ENCODE data around the gene RDH5.
"Not testable (repeated sequence)": the region's sequence is repeated elsewhere in the genome, so short reads cannot be mapped to it uniquely, and the experiment has no call there.

The RDH5 gene

DNA sequence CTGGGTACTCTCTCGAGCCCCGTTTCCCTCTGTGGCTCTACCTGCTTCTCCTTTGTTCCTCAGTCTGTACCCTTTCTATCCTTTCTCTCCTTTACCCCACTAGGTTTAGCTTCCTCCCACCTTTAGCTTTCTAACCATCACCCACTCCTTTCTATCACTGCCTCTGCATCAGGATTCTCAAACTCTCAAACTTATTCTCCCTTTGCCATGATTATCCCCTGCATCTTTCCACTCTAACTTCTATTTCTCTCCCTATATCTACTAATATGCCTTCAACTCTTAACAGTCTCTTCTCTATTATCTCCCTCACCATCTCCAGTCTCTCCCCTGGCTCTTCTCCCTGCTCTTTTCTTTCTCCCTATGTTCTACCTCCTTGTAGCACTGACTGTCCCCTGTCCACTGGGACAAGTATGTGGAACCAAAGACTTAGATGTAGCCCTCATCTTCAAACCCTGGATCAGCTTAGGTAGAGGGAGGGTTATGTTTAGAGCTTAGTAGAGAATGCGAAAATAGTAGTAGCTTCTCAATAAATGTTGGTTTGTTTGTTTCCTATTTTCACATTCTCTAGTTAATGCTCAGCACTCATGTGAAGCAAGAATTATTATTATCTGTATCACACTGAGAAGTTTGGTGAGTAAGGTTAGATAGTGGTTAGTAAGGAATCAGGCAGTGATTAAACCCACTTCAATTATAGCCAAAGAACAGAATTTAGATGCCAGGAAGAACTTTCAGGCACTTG is 26.1 kb downstream of the RDH5 start:
- DNase-seq, result no peak

DNA sequence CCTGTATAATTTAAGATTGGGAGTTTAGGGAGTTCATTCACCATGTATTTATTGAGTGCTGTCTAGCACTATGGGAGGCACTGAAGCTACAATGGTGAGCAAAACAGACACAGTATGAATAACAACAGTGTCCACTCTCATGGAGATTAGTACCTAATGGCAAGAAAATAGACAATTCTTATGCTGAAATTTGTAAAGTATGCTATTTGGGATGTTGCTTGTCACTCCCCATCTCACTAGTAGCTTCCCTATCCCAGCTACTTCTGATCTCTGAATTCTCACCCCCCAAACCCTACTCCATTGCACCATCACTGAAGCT is 26.7 kb downstream of the RDH5 start:
- DNase-seq, result no peak

DNA sequence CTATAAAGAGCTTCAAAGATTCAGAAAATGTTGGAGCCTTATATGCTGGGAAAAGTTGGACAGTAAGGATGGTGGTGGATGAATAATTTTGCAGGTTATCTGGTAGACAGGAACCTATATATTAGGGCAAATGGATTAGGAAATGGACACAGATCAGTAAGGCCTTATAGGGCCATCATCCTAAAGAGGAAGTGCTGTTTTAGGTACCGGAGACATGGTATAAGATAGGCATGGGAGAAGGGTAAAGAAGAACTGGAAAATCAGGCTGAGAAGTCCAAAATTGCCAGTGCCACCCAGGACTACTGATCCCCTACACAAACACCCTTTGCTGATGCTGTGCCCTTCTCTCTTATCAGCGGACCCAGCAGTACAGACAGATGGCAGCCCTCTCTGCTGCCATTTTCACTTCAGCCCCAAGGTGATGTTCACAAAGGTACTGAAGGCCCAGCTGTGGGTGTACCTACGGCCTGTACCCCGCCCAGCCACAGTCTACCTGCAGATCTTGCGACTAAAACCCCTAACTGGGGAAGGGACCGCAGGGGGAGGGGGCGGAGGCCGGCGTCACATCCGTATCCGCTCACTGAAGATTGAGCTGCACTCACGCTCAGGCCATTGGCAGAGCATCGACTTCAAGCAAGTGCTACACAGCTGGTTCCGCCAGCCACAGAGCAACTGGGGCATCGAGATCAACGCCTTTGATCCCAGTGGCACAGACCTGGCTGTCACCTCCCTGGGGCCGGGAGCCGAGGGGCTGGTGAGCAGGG is 28.2 kb downstream of the RDH5 start:
- DNase-seq, result no peak

DNA sequence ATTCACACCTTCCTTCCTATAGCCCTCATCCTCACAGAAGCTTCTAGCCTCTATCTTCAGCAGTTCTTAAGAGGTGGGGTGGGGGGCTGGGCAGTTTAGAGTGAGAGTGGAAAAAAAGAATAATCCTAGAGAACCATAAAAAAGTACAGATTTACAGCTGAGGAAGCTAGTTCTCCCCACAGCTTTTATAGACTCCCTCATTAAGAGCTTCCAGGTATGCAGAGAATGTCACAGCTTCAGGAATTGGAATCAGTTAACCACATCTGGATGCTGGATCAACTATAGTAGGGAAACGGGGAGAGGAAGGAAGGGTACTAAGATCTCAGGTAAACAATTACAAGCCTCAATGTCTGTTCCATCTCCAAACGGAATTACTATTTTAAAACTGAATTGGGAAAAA is 35.1 kb downstream of the RDH5 start:
- no peak for DNase-seq

DNA sequence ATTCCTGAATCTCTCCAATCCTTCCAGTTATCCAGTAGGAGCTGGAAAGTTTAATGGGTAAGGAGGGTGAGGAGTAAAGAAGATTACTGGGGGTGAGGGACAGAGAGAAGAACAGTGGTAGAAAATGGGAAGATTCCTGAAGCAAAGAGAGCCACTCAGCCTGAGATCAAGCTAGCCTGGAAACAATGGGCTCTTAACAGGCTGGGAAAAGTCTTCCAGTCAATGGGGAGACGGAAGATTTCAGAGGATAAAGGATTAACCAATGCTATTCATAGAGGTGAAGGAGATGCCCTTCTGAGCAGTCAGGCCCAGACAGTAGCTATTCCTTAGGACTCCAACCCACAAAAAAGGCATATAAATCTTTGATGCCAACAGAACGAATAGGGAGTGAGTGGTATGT is 37.5 kb downstream of the RDH5 start:
- no peak for DNase-seq

DNA sequence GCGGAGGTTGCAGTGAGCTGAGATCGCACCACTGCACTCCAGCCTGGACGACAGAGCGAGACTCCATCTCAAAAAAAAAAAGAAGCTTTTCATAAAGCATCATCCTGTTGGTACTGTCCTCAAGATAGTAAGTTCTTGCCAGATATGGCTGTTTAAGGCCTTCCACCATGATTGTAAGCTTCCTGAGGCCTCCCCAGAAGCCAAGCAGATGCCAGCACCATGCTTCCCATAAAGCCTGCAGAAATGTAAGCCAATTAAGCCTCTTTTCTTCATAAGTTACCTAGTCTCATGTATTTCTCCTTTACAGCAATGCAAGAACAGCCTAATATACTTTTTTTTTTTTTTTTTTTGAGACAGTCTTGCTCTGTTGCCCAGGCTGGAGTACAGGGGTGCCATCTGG is 38.4 kb downstream of the RDH5 start:
- DNase-seq, result not testable (repeated sequence)

DNA sequence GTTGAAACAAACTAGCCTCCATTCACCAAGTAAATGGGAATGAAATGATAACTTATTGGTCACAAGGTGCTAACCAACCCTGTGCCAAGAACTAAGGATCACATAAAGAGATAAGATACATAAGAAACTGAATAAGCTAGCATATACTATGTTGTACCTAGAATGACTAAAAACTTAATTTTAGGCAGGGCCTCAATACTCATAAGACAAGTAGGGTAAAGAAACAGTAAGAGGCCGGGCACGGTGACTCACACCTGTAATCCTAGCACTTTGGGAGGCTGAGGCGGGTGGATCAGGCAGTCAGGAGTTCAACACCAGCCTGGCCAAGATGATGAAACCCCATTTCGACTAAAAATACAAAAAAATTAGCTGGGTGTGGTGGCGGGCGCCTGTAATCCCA is 40.5 kb downstream of the RDH5 start:
- no peak for DNase-seq

DNA sequence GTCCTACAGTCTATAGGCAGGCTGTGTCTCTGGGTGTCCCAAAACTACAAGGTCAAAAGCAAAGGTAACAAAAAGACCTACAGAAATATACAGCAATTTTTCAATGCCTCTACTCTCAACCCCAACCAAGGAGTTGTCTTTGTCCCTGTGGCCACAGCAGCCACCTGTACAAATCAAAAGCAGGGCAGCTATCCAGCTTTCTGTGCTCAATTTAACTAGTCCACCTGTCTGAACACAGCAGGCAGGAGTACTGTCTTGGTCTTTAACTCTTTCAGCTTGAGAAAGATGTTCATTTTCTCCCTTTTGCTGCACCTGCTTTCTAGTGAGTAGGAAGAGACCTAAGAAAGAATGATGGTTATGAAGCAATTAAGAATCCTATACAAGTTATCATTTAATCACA is 42.5 kb downstream of the RDH5 start:
- no peak for DNase-seq

DNA sequence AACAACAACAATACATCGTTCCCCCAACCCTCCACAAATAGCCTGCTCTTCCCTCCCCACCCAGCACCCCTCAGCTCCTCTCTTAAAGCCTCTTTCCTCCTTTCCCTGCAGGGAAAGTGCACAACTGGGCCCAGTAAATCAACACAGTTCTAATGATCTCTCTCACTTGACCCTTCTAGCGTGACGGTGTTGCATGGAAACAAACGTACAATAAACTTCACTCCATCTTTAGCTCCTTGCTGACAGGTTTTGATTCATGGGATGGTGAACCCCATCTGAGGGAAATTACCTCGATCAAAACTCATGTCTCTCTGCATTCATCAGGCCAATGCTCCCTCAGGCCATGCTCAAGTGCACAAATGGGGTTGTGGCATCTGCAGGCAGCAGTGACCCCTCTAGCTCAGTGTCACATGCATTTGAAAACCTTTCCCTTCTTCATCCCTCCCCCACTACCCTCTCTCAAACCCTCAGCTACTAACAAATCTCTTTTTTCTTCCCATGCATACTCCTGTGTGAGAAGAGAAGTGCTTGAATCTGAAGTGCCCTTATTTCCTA is 45.6 kb downstream of the RDH5 start:
- DNase-seq, result no peak

DNA sequence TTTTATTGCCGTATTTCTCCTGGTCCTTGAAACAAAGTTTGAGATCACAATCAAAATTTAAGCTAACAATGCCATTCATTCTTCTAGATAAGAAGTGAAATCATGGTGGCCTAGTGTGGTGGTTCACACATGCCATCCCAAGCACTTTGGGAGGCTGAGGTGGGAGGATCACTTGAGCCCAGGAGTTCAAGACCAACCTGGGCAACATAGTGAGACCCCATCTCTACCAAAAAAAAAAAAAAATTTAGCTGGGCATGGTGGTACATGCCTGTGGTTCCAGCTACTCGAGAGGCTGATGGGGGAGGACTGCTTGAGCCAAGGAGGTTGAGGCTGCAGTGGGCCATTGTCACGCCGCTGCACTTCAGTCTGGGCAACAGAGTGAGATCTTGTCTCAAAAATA is 47.0 kb downstream of the RDH5 start:
- DNase-seq, result no peak

DNA sequence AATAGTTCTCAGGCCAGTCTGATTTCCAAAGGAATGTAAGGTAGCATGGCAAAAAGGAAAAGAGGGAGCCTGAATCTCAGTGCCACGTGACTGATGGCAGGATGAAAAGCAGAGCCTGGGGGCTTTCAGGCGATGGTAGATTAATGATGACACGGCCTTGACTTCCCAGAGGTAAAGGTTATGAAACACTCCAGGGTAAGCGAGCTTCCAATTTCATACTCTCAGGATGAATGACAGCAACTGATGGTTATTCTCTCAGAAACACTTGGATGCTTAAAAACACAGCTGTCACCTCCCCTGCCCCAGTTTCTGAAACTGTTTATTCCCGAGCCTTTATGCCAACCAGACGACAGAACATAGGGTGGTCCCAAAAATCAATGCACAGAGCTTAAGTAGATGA is 51.5 kb downstream of the RDH5 start:
- no peak for DNase-seq

Measured in fibroblast of skin of scalp (primary cell).